ENCODE data around the gene UCN2. TPM values are rescaled to one million over a fixed set of nuclear protein-coding genes. Genes with fewer than 3 reads are reported as not detected.

UCN2 gene
- total RNA-seq, 1 donor from 2014 or later: not detected

DNA sequence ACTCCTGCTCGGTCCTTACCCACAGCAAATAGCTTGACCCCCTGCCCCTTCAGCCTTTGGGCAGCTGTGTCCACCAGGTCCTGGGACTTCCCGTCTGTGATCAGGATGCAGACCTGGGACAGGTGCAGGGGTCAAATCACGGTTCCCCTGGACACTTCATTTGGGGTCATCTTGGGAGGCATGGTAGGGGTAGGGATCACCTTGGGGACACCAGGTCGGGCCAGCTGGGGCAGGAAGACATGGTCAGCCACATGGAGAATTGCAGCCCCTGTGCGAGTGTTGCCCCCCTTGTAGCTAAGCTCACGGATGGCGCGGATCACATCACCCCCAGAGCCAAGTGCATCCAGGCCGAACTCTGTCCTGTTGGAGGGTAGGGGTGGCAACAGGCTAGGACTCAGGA is 29.8 kb upstream of the UCN2 start:
- Histone ChIP-seq H3K27me3 (no peaks in the 10 kb centered on the region), H3K9me3 (no peaks in the 10 kb centered on the region), H3K4me3 (no peak overlapping the region), H3K27ac (no peak overlapping the region), H3K4me1 (peaks cover 9 to 27% of the 10 kb centered on the region in 2 donors), H3K36me3 (peaks cover 0 to 6% of the 10 kb centered on the region in 2 donors)
- intact Hi-C loops (cut with DNase I): no loop called here
- DNase-seq (ENCODE audit: low spot score in 2 of 2): no peak
- TF ChIP-seq, protein P1, sequence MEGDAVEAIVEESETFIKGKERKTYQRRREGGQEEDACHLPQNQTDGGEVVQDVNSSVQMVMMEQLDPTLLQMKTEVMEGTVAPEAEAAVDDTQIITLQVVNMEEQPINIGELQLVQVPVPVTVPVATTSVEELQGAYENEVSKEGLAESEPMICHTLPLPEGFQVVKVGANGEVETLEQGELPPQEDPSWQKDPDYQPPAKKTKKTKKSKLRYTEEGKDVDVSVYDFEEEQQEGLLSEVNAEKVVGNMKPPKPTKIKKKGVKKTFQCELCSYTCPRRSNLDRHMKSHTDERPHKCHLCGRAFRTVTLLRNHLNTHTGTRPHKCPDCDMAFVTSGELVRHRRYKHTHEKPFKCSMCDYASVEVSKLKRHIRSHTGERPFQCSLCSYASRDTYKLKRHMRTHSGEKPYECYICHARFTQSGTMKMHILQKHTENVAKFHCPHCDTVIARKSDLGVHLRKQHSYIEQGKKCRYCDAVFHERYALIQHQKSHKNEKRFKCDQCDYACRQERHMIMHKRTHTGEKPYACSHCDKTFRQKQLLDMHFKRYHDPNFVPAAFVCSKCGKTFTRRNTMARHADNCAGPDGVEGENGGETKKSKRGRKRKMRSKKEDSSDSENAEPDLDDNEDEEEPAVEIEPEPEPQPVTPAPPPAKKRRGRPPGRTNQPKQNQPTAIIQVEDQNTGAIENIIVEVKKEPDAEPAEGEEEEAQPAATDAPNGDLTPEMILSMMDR (IDR thresholded peaks at IDR 0.05): no peak

DNA sequence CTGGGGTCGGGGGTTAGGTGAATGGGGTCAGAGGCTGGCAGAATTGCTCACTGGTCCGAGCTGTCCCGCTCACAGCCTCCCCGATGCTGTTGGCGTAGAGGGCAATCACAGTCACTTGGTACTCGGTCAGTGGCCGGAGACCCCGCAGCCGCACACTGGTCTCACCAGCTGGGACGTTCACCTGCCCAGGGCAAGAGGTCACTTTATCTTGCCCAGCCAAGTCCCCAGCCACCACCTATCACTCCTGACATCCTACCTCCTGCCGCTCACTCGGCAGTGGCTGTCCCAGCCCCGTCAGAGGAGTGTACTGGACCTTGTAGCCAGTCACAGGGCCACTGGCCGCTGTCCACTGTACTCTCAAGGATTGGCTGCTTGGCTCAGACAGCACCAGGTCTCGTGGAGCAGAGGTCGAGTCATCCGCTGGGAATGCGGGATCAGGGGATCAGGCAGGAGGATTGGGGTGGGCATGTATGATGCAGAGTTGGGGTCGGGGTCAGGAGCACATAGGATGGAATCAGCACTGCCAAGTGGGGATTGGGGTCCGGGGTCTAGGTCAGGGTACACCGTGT is 29.0 kb upstream of the UCN2 start:
- H3K27me3 ChIP-seq: no peaks in the 10 kb centered on the region
- no peaks in the 10 kb centered on the region for H3K9me3 ChIP-seq
- H3K4me1 ChIP-seq: peaks cover 7 to 21% of the 10 kb centered on the region in 2 donors
- intact Hi-C loops (cut with DNase I): no loop called here
- TF ChIP-seq, protein P1 (IDR thresholded peaks at IDR 0.05): no peak
- no peak overlapping the region for H3K27ac ChIP-seq
- H3K36me3 ChIP-seq: peaks cover 0 to 3% of the 10 kb centered on the region in 2 donors
- DNase-seq (ENCODE audit: low spot score in 2 of 2): no peak
- H3K4me3 ChIP-seq: no peak overlapping the region

DNA sequence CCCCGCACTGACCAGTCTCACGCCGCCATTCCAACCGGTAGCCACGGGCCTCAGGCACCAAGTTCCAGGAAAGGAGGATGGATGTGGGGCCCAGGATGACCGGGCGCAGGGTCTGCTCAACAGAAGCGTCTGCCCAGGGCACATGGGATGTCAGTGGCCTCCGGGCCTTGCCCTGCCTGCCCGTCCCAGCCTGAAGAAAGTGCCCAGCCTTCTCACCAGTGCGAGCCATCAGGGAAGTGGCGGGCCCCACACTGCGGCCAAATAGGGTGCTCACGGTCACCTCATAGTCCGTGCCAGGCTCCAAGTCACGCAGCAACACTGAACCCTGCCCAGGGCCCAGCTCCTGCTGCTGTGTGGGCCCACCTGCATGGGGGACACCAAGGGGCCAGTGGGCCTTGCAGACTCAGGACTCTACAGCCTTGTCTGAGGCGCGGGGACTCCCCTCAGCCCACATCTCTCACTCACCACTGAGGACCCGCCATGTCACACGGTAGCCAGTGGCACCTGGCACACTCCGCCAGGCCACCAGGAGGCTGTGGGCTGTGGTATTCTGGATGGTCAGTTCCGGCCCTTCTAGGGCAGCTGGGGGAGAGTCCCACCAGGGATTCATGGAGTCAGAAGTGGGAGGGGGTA is 28.4 kb upstream of the UCN2 start:
- intact Hi-C loops (cut with DNase I): no loop called here
- no peak for DNase-seq (ENCODE audit: low spot score in 2 of 2)
- Histone ChIP-seq H3K9me3 (no peaks in the 10 kb centered on the region), H3K27me3 (no peaks in the 10 kb centered on the region), H3K4me1 (peaks cover 7 to 21% of the 10 kb centered on the region in 2 donors), H3K4me3 (no peak overlapping the region), H3K27ac (no peak overlapping the region), H3K36me3 (no peaks in the 10 kb centered on the region)
- TF ChIP-seq, protein P1 (IDR thresholded peaks at IDR 0.05): no peak

DNA sequence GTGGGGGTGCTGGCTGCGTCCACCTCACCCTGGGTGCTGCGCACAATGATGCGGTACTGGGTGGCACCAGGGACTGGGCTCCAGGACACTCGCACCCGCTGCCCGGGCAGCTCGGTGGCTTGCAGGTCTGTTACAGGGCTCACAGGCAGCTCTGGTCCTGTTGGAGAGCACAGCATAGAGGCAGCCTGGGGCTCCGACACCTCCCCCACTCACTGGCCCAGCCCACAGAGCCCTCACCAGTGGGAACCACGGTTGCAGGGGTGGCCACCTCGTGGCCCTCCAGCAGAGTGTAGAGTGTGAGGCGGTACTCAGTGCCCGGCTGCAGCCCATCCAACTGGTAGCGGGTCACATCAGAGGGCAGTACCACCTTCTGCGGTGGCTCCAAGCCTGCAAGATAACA is 27.9 kb upstream of the UCN2 start:
- H3K27me3 ChIP-seq: no peaks in the 10 kb centered on the region
- intact Hi-C loops (cut with DNase I): no loop called here
- no peak overlapping the region for H3K27ac ChIP-seq
- no peak overlapping the region for H3K4me3 ChIP-seq
- peaks cover 7 to 21% of the 10 kb centered on the region in 2 donors for H3K4me1 ChIP-seq
- TF ChIP-seq, protein P1 (IDR thresholded peaks at IDR 0.05): no peak
- no peaks in the 10 kb centered on the region for H3K36me3 ChIP-seq
- no peaks in the 10 kb centered on the region for H3K9me3 ChIP-seq
- DNase-seq (ENCODE audit: low spot score in 2 of 2): no peak

DNA sequence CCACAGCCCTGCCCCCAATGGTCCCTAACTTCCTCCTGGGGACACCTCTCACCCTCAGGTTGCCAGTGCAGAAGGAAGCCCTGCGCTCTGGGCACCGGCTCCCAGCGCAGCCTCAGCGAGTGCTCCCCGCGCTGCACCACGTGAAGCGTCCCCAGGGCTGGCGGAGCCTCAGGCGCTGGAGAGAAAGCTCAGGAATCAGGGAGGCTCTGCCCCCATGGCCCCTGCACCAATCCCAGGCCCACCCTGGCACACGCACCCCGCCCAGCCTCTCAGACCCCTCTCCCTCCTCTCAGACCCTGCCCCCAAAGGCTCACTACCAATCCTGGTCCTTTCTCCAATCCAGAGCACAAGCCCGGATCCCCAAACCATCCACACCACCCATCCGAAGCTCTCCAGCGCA is 24.6 kb upstream of the UCN2 start:
- TF ChIP-seq, protein P1 (IDR thresholded peaks at IDR 0.05): no peak
- Histone ChIP-seq H3K4me3 (no peak overlapping the region), H3K9me3 (no peaks in the 10 kb centered on the region), H3K4me1 (no peaks in the 10 kb centered on the region), H3K27ac (no peak overlapping the region), H3K27me3 (no peaks in the 10 kb centered on the region), H3K36me3 (no peaks in the 10 kb centered on the region)
- intact Hi-C loops (cut with DNase I): no loop called here
- DNase-seq (ENCODE audit: low spot score in 2 of 2): no peak
